H9 (cell line): ENCODE measurements around the gene SPOUT1. TPM values are rescaled to one million over a fixed set of nuclear protein-coding genes. Genes with fewer than 3 reads are reported as not detected.

Experiments used
- DNase-seq: peaks from one replicate; pipeline ENCODE4 v3.0.0-alpha.2; 2017
- H2AFZ ChIP-seq: one replicate; pipeline ENCODE4 v1.6.1; 2013; ENCODE audit warnings: mild to moderate bottlenecking, low read length, control low read depth, moderate library complexity
- H2AK5ac ChIP-seq: 2 replicates; pipeline ENCODE4 v1.6.1; 2013; ENCODE audit warnings: low read length, control low read depth, mixed read lengths; ENCODE audit not compliant: insufficient read length
- H2BK120ac ChIP-seq: one replicate; pipeline ENCODE4 v1.6.1; 2013; ENCODE audit warnings: low read depth, mild to moderate bottlenecking, low read length, control low read depth, inconsistent platforms; ENCODE audit not compliant: poor library complexity, severe bottlenecking
- H2BK12ac ChIP-seq: 2 replicates; pipeline ENCODE4 v1.6.1; 2013; ENCODE audit warnings: low read length, control low read depth, mixed read lengths, low read depth; ENCODE audit not compliant: insufficient read length
- H2BK15ac ChIP-seq: 2 replicates; pipeline ENCODE4 v1.6.1; 2013; ENCODE audit warnings: low read depth, low read length, control low read depth
- H2BK20ac ChIP-seq: one replicate; pipeline ENCODE4 v1.6.1; 2013; ENCODE audit warnings: low read depth, mild to moderate bottlenecking, low read length, control low read depth, inconsistent platforms; ENCODE audit not compliant: poor library complexity, severe bottlenecking
- H2BK5ac ChIP-seq: 2 replicates; pipeline ENCODE4 v1.6.1; 2013; ENCODE audit warnings: low read length, control low read depth, mixed read lengths; ENCODE audit not compliant: insufficient read length
- H3K14ac ChIP-seq: 2 replicates; pipeline ENCODE4 v1.6.1; 2013; ENCODE audit warnings: low read length, control low read depth; ENCODE audit not compliant: insufficient read depth
- H3K18ac ChIP-seq: 2 replicates; pipeline ENCODE4 v1.6.1; 2013; ENCODE audit warnings: low read depth, mild to moderate bottlenecking, mixed read lengths, low read length, control low read depth; ENCODE audit not compliant: insufficient read length
- H3K23ac ChIP-seq: 2 replicates; pipeline ENCODE4 v1.6.1; 2013; ENCODE audit warnings: low read length, control low read depth, mixed read lengths, low read depth; ENCODE audit not compliant: insufficient read length
- H3K23me2 ChIP-seq: 2 replicates; pipeline ENCODE4 v1.6.1; 2013; ENCODE audit warnings: low read depth, mild to moderate bottlenecking, mixed read lengths, low read length, control low read depth; ENCODE audit not compliant: insufficient read length, poor library complexity, severe bottlenecking
- H3K27ac ChIP-seq: 2 replicates; pipeline ENCODE4 v1.5.1; 2013; ENCODE audit warnings: low read length, control low read depth, mixed read lengths, low read depth; ENCODE audit not compliant: insufficient read length
- H3K27me3 ChIP-seq: 2 replicates; pipeline ENCODE4 v1.6.1; 2013; ENCODE audit warnings: low read length, control low read depth, inconsistent platforms; ENCODE audit not compliant: insufficient read depth
- H3K4ac ChIP-seq: 2 replicates; pipeline ENCODE4 v1.6.1; 2013; ENCODE audit warnings: low read depth, mild to moderate bottlenecking, control low read depth, inconsistent platforms, low read length, moderate library complexity
- H3K4me1 ChIP-seq: 2 replicates; pipeline ENCODE4 v1.6.1; 2013; ENCODE audit warnings: low read length, control low read depth, inconsistent platforms; ENCODE audit not compliant: insufficient read depth
- H3K4me2 ChIP-seq: 2 replicates; pipeline ENCODE4 v1.6.1; 2013; ENCODE audit warnings: low read length, control low read depth, mixed read lengths; ENCODE audit not compliant: insufficient read length, insufficient read depth
- H3K56ac ChIP-seq: 2 replicates; pipeline ENCODE4 v1.6.1; 2013; ENCODE audit warnings: low read depth, mild to moderate bottlenecking, mixed read lengths, low read length, control low read depth; ENCODE audit not compliant: insufficient read length
- H3K79me1 ChIP-seq: 2 replicates; pipeline ENCODE4 v1.6.1; 2013; ENCODE audit warnings: low read depth, mild to moderate bottlenecking, moderate library complexity, low read length, control low read depth, inconsistent platforms; ENCODE audit not compliant: insufficient read depth, poor library complexity, severe bottlenecking
- H3K79me2 ChIP-seq: 2 replicates; pipeline ENCODE4 v1.6.1; 2013; ENCODE audit warnings: low read length, control low read depth, inconsistent platforms; ENCODE audit not compliant: insufficient read depth
- H3K9ac ChIP-seq: 2 replicates; pipeline ENCODE4 v1.6.1; 2013; ENCODE audit warnings: low read length, control low read depth, mixed read lengths; ENCODE audit not compliant: insufficient read length; ENCODE audit errors: extremely low read depth
- H3K9me3 ChIP-seq: one replicate; pipeline ENCODE4 v1.6.1; 2013; ENCODE audit warnings: low read depth, low read length, inconsistent platforms; ENCODE audit not compliant: control insufficient read depth
- H3T11ph ChIP-seq: one replicate; pipeline ENCODE4 v1.6.1; 2013; ENCODE audit warnings: mild to moderate bottlenecking, low read length, control low read depth, inconsistent platforms
- H4K20me1 ChIP-seq: one replicate; pipeline ENCODE4 v1.6.1; 2013; ENCODE audit not compliant: control insufficient read depth, insufficient read length, insufficient read depth
- H4K5ac ChIP-seq: 2 replicates; pipeline ENCODE4 v1.6.1; 2013; ENCODE audit warnings: low read depth, mild to moderate bottlenecking, mixed read lengths, low read length, control low read depth; ENCODE audit not compliant: insufficient read length
- H4K8ac ChIP-seq: replicated peaks from 2 replicates; pipeline ENCODE4 v1.6.1; 2013; ENCODE audit warnings: low read length, control low read depth, mixed read lengths, low read depth; ENCODE audit not compliant: insufficient read length
- H4K91ac ChIP-seq: 2 replicates; pipeline ENCODE4 v1.6.1; 2013; ENCODE audit warnings: low read depth, mild to moderate bottlenecking, moderate library complexity, mixed read lengths, low read length, control low read depth; ENCODE audit not compliant: insufficient read length
- H3K27ac Mint-ChIP-seq, 3 experiments: 2 replicates in 2 of 3; 3 replicates in 1 of 3; pipeline ENCODE4 v1.8.0; 2020 to 2021; ENCODE audit warnings: mixed read lengths in 3 of 3, mild to moderate bottlenecking in 1 of 3, moderate library complexity in 1 of 3
- H3K27me3 Mint-ChIP-seq: 2 replicates; pipeline ENCODE4 v1.8.0; 2021; ENCODE audit warnings: low read depth, mild to moderate bottlenecking, moderate library complexity, mixed read lengths
- H3K36me3 Mint-ChIP-seq, 3 experiments: 2 replicates in 2 of 3; 3 replicates in 1 of 3; pipeline ENCODE4 v1.8.0; 2020 to 2021; ENCODE audit warnings: low read depth in 3 of 3, mixed read lengths in 3 of 3; ENCODE audit not compliant: insufficient read depth in 1 of 3
- H3K4me1 Mint-ChIP-seq, 2 experiments: 2 replicates each; pipeline ENCODE4 v1.8.0; 2020; ENCODE audit warnings: mixed read lengths in 2 of 2
- H3K4me3 Mint-ChIP-seq, 2 experiments: 2 replicates in 1 of 2; 3 replicates in 1 of 2; pipeline ENCODE4 v1.8.0; 2020 to 2021; ENCODE audit warnings: mild to moderate bottlenecking in 2 of 2, mixed read lengths in 2 of 2, moderate library complexity in 1 of 2
- H3K9me3 Mint-ChIP-seq, 2 experiments: 2 replicates in 1 of 2; 3 replicates in 1 of 2; pipeline ENCODE4 v1.8.0; 2020; ENCODE audit warnings: mild to moderate bottlenecking in 2 of 2, mixed read lengths in 2 of 2, moderate library complexity in 1 of 2
- WGBS: extraction: QIAGEN DNeasy Blood & Tissue Kit; methylation state at CpG from one replicate; pipeline ENCODE4 v1.1.7; 2013; ENCODE audit warnings: missing lambda C conversion rate, low lambda C conversion rate, mixed read lengths; ENCODE audit not compliant: insufficient read length; ENCODE audit errors: extremely low coverage; 5-methylcytosine and 5-hydroxymethylcytosine counted together
- total RNA-seq: library from RNA; stranded (reverse); gene quantifications from 2 replicates; pipeline ENCODE4 v1.2.1, GENCODE V29; 2021
- TF ChIP-seq, protein P1 (sequence below): fragments of 200-600 bp; sonication (generic); conservative IDR thresholded peaks from 3 replicates; pipeline ENCODE4 v1.8.0; 2021; ENCODE audit warnings: antibody characterized with exemption, mild to moderate bottlenecking

The SPOUT1 gene
- total RNA-seq, 1 experiment from 2014 or later, result 86.3 TPM

DNA sequence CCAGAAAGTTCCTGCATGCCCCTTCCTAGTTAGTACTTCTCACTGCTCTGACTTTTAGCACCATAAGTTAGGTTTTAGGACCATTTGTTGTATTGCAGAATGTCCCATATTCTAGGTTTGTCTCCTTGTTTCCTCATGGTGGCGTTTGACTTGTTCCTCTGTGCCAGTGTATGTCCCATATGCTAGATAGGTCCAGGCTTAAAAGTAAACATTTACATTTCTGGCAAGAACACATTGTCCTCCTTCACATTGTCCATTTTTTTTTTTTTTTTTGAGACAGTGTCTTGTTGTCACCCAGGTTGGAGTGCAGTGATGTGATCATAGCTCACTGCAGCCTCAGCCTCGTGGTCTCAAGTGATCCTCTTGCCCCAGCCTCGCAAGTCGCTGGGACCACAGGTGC lies 27.1 kb downstream of the SPOUT1 start:
- Histone ChIP-seq H4K8ac (no peak overlapping the region), H4K20me1 (no peaks in the 10 kb centered on the region), H3K9me3 (no peaks in the 10 kb centered on the region), H3K18ac (no peak overlapping the region), H3K79me2 (no peaks in the 10 kb centered on the region), H2AK5ac (no peak overlapping the region), H2BK120ac (no peak overlapping the region), H3K14ac (no peak overlapping the region), H3K27ac (no peak overlapping the region), H4K91ac (no peak overlapping the region), H3K9ac (no peak overlapping the region), H3K4ac (no peak overlapping the region), H3K4me2 (no peak overlapping the region), H2BK20ac (no peak overlapping the region), H2BK5ac (no peak overlapping the region), H2AFZ (no peak overlapping the region), H3K23ac (no peak overlapping the region), H4K5ac (no peak overlapping the region), H3K27me3 (no peaks in the 10 kb centered on the region), H3K23me2 (no peaks in the 10 kb centered on the region), H3K56ac (no peak overlapping the region), H2BK12ac (no peak overlapping the region), H2BK15ac (no peak overlapping the region), H3K4me1 (no peaks in the 10 kb centered on the region), H3K79me1 (no peaks in the 10 kb centered on the region), H3T11ph (no peak overlapping the region)
- Mint-ChIP-seq H3K4me1 (no peaks in the 10 kb centered on the region), H3K36me3 (peaks cover 2 to 70% (median 50%) of the 10 kb centered on the region in 3 experiments; a peak in 6 of 7 replicates), H3K27me3 (no peaks in the 10 kb centered on the region), H3K9me3 (no peaks in the 10 kb centered on the region), H3K4me3 (no peak overlapping the region), H3K27ac (no peak overlapping the region; a peak in 1 of 7 replicates)
- DNase-seq, result no peak
- no CpG with 5 or more reads among the region's 4 CpGs for WGBS
- TF ChIP-seq, protein P1, sequence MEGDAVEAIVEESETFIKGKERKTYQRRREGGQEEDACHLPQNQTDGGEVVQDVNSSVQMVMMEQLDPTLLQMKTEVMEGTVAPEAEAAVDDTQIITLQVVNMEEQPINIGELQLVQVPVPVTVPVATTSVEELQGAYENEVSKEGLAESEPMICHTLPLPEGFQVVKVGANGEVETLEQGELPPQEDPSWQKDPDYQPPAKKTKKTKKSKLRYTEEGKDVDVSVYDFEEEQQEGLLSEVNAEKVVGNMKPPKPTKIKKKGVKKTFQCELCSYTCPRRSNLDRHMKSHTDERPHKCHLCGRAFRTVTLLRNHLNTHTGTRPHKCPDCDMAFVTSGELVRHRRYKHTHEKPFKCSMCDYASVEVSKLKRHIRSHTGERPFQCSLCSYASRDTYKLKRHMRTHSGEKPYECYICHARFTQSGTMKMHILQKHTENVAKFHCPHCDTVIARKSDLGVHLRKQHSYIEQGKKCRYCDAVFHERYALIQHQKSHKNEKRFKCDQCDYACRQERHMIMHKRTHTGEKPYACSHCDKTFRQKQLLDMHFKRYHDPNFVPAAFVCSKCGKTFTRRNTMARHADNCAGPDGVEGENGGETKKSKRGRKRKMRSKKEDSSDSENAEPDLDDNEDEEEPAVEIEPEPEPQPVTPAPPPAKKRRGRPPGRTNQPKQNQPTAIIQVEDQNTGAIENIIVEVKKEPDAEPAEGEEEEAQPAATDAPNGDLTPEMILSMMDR, result no peak
